Right atrium auricular region (tissue), 2 donors: ENCODE results near the gene HBA2. TPM values are rescaled to one million over a fixed set of nuclear protein-coding genes. Genes with fewer than 3 reads are reported as not detected.

Experiments used
- DNase-seq: peaks from one replicate; pipeline ENCODE4 v3.0.0-alpha.2; 2019; ENCODE audit warnings: low spot score
- H3K27ac ChIP-seq, 2 donors: fragments of 200-600 bp; sonication (generic); 1 replicate in 1 of 2; 2 replicates in 1 of 2; pipeline ENCODE4 v1.5.1; 2016 to 2019
- H3K27me3 ChIP-seq, 2 donors: fragments of 200-600 bp; sonication (generic); one replicate each; pipeline versions ENCODE4 v1.5.1 to v1.6.0; 2017 to 2019
- H3K36me3 ChIP-seq: fragments of 200-600 bp; sonication (generic); one replicate; pipeline ENCODE4 v1.5.1; 2016
- H3K4me1 ChIP-seq, 2 donors: fragments of 200-600 bp; sonication (generic); one replicate each; pipeline versions ENCODE4 v1.5.1 to v1.6.0; 2017 to 2019
- H3K4me3 ChIP-seq, 2 donors: fragments of 200-600 bp; sonication (generic); 1 replicate in 1 of 2; 2 replicates in 1 of 2; pipeline ENCODE4 v1.5.1; 2017 to 2019; ENCODE audit warnings: mild to moderate bottlenecking in 1 of 2, moderate library complexity in 1 of 2
- H3K9me3 ChIP-seq, 2 donors: fragments of 200-600 bp; sonication (generic); one replicate each; pipeline ENCODE4 v1.5.1; 2019
- CTCF ChIP-seq, 2 donors: fragments of 200-600 bp; sonication (generic); IDR thresholded peaks; one replicate each; pipeline ENCODE4 v1.5.1; 2019; ENCODE audit warnings: antibody characterized with exemption in 2 of 2
- total RNA-seq, 2 donors: library from RNA; depleted of rRNA; stranded (reverse); fragments of >200 nt; gene quantifications; one replicate each; pipeline ENCODE4 v1.1.0, GENCODE V29; 2016

HBA2 gene
- total RNA-seq, 2 donors from 2014 or later: 2,977 to 3,226 TPM

GRCh38 chr16:185213-185612 is 12.5 kb downstream of the HBA2 start:
- H3K4me1 ChIP-seq: peaks cover 0 to 14% of the 10 kb centered on the region in 2 donors
- peaks cover 30% of the 10 kb centered on the region for H3K36me3 ChIP-seq
- DNase-seq: no peak
- H3K27me3 ChIP-seq: peaks cover 0 to 4% of the 10 kb centered on the region in 2 donors
- no peak overlapping the region for H3K4me3 ChIP-seq
- H3K9me3 ChIP-seq: no peaks in the 10 kb centered on the region
- no peak overlapping the region for H3K27ac ChIP-seq
- no peak for TF ChIP-seq CTCF (IDR thresholded peaks at IDR 0.05)

DNA sequence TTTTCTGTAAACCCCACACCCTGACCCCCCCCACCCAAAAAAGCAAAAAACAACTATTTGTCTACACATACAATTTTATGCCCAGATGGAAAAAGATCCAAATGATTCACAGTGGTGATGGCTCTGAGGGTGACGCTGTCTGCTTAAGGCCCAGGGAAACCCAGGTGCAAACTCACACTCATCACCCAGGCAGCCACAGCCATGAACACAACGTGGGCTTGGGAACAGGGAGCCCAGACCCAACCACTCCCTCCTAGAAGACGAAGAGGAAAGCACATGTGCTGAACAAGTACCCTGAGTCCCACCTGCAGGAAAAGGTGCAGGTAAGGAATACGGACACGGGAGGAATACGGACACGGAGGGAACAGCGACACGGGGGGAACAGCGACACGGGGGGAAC is 13.0 kb downstream of the HBA2 start:
- TF ChIP-seq CTCF (IDR thresholded peaks at IDR 0.05): no peak
- H3K4me1 ChIP-seq: peaks cover 0 to 10% of the 10 kb centered on the region in 2 donors
- H3K27me3 ChIP-seq: peaks cover 0 to under 1% of the 10 kb centered on the region in 2 donors
- H3K4me3 ChIP-seq: no peak overlapping the region
- peaks cover 35% of the 10 kb centered on the region for H3K36me3 ChIP-seq
- no peaks in the 10 kb centered on the region for H3K9me3 ChIP-seq
- DNase-seq: no peak
- H3K27ac ChIP-seq: no peak overlapping the region

- Histone ChIP-seq H3K36me3 (peaks cover 51% of the 10 kb centered on the region), H3K27ac (no peak overlapping the region), H3K9me3 (no peaks in the 10 kb centered on the region), H3K4me3 (no peak overlapping the region), H3K27me3 (no peaks in the 10 kb centered on the region), H3K4me1 (no peaks in the 10 kb centered on the region)
- no peak for DNase-seq
- no peak for TF ChIP-seq CTCF (IDR thresholded peaks at IDR 0.05)
Observed at GRCh38 chr16:187330-187729, 14.7 kb downstream of the HBA2 start.

DNA sequence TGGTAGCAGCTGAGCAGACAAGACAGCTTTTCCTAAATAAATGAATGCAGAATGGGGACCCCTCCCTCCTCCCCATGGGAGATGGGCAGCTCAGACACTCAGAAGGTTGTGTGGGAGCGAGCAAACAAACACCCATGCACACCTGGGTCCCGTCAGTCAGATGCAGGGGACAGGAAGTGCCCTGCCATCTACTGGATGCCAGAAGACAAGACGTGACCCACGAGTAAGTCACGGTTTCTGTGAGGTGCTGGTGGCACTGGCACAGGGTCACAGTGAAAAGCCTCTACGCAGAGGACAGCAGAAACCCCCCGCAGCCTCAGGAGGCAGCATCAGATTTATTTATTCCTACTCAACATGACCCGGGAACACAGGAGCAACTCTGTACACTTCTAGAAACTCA is 16.0 kb downstream of the HBA2 start:
- H3K27me3 ChIP-seq: no peaks in the 10 kb centered on the region
- no peak overlapping the region for H3K27ac ChIP-seq
- DNase-seq: no peak
- no peak overlapping the region for H3K4me3 ChIP-seq
- H3K9me3 ChIP-seq: no peaks in the 10 kb centered on the region
- no peaks in the 10 kb centered on the region for H3K4me1 ChIP-seq
- TF ChIP-seq CTCF (IDR thresholded peaks at IDR 0.05): no peak
- H3K36me3 ChIP-seq: peaks cover 65% of the 10 kb centered on the region

DNA sequence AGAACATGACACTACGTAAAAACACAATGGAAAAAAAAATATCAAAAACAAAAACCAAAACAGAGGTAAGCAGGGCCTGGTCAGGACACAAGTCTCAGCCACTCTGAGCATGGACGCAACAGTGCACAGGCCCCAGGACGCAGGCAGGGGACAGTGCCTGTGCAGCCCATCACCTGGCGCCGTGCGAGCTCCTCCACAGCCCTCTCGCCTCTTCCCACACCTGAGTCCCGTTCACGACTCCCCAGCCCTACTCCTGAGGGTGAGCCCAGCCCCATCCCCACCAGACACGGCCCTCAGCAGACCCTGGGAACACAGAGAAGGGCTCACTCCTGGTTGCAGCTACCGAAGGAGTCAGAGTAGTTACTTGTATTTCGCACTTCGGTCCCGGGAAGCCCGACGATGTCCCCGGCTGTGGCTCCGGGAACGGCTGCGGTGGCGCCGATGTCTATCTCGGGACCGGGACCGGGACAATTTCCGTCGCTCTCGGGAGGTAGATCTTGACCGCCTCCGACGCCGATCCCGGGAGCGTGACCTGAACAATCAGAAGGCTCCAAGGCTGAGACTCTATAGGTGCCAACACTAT is 17.0 kb downstream of the HBA2 start:
- H3K36me3 ChIP-seq: peaks cover 75% of the 10 kb centered on the region

More for the DNA sequence above, 17.0 kb downstream of the HBA2 start:
- H3K4me1 ChIP-seq: no peaks in the 10 kb centered on the region
- H3K27me3 ChIP-seq: no peaks in the 10 kb centered on the region
- H3K27ac ChIP-seq: no peak overlapping the region
- no peak for DNase-seq
- H3K4me3 ChIP-seq: no peak overlapping the region
- no peak for TF ChIP-seq CTCF (IDR thresholded peaks at IDR 0.05)
- no peaks in the 10 kb centered on the region for H3K9me3 ChIP-seq
